Stimulated activated CD8-positive, alpha-beta memory T cell treated with anti-CD3 and anti-CD28 coated beads, Interleukin-4, amount 100 ng/mL, for 24 hours (primary cell): Measurements from ENCODE around the gene TMEM63A.

Source experiments
- DNase-seq: peaks from one replicate; pipeline ENCODE4 v3.0.0-alpha.2; 2020; ENCODE audit warnings: low read depth

TMEM63A gene

GRCh38 chr1:225885336-225885735 lies 3.2 kb upstream of the TMEM63A start:
- DNase-seq, result no peak

- no peak for DNase-seq
Observed at GRCh38 chr1:225883616-225884265, 1.6 kb upstream of the TMEM63A start.

- DNase-seq, result no peak
Observed at GRCh38 chr1:225882694-225883615, 775 bp upstream of the TMEM63A start.

DNA sequence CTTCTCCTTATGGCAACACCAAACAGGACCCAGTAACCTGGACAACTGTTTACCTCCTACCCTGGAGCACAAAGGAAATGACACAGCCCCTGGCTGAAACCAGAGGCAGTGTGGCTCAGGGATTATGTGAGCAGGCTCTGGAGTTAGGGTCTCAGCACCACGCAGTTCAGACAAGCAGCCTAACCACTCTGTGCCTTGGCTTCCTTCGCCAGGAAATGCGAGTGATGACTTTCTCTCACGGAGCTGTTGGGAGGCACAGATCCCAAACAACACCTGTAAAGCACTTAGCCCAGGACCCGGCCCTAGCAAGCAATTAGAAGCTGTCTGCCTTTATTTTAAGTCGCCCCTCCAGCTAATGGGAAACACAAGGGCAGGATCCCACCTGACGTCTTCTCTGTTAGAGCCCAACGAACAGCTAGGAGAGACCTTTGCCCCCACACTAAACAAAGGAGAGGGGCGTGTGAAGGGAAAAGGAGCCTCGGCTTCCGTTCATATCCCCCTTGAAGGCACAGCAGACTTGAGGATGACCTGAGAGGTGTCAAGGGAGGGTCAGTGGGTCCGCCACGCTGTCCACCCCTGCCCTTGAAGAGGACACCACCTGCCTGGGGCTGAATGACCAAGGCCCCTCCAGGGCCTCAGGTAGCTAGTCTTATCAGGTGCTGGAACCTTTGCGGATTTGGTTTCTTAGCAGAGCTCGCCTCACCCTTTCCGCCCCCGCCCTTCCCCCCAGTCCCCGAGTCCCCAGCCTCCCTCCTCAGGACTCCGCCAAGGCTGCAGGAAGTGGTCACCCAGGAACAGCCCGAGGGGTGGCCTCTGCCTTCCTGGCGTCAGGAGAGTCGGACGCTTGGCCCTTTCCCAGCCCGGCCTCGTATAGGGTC lies 860 bp downstream of the TMEM63A start:
- DNase-seq, result no peak

DNA sequence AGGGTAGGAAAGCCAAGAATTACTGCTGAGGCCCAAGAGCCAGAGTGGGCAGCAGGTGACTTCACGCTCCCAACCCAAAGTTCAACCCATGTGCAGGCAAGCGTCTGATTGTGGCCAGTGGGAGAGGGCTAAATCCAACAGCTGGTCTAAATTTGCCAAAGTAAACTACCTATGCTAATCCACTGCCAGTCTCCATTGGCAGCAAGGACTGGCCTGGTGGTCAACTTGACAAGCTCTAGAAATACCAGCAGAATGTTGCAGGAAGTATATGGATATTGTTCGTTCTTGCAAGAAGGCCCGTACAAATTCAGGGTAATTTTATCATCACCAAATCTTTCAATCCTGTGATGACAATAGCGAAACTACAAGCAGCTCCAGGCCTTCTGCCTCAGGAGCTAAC lies 1.5 kb downstream of the TMEM63A start:
- DNase-seq, result no peak

DNA sequence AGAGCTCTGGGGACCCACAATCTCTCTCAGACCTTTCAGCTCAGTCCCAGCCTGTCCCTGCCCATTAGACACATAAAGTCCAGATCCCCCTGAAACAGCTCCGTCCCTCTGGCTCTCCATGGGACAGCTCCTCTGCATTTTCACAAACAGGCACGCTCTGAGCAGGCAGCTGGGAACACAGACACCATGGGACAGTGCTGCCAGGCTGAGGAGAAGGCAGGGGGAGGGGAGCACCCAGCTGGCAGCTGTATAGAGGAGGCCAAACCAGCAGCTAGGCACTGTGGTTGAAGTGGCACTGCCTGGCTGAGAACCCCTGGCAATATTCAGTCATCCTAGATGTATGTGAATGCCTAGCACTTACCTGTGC lies 2.0 kb downstream of the TMEM63A start:
- no peak for DNase-seq

DNA sequence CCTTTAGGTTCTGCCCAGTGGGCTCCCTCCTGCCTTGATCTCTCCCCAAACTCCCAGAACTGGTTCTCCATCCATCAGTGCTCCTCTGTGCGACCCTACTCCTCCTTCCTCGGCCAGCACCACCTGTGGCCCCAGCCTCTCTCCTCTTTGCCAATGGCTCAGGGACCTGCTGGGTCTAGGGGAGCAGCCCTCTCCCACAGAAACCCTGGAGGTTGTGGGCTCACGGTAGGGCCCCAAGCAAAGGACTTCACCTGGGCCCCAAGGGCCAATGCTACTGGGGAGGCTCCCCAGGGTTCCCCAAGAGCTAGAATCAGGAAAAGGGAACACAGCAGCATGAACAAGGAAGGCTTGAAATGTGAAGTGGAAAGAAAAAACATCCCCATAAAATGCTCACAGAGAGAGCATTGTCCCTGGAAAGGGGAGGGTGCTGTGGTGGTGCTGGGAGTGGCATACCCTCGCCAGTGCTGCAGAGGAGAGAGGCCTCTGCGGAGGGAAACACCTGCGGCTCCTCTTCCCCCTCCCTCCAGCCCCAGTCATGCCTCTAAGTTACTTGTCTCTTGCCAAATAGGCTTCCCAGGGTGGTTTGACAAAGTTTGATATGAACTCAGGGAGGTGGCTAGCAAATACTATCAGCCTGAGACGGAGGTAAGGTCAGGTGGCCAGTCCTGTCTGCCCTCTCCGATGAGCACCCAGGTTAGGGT lies 2.5 kb downstream of the TMEM63A start:
- DNase-seq, result no peak

- DNase-seq, result no peak
Observed at GRCh38 chr1:225878282-225878681, 3.9 kb downstream of the TMEM63A start.

- no peak for DNase-seq
Observed at GRCh38 chr1:225877580-225877979, 4.6 kb downstream of the TMEM63A start.

DNA sequence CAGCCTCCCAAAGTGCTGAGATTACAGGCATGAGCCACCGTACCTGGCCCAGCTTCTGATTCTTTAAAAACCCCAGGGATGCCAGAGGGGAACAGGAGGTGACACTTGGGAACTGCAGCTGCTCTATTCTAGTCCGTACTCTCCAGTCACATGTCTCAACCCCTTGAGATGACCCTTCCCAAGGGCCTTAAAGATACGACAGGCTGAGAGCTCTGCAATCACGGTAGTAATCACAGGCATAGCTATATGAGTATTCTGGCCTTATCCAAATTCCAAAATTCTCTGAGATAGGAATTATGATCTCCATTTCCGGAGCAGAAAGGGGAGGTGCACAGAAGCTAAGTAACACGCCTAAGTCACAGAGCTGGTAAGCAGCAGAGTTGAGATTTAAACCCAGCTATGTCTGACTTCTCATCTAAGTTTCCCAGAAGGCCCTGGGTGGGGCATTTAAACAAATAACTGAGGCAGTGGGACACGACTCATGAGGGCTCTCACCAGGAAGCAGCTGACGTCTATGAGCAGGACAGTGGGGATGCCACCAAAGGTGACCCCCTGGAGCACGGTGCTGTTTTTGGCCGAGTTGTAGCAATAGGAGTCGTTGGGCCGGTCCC lies 5.2 kb downstream of the TMEM63A start:
- no peak for DNase-seq

GRCh38 chr1:225875044-225875815 lies 7.0 kb downstream of the TMEM63A start:
- no peak for DNase-seq

- no peak for DNase-seq
Observed at GRCh38 chr1:225874431-225874830, 7.7 kb downstream of the TMEM63A start.

GRCh38 chr1:225873281-225873850 lies 8.8 kb downstream of the TMEM63A start:
- no peak for DNase-seq

DNA sequence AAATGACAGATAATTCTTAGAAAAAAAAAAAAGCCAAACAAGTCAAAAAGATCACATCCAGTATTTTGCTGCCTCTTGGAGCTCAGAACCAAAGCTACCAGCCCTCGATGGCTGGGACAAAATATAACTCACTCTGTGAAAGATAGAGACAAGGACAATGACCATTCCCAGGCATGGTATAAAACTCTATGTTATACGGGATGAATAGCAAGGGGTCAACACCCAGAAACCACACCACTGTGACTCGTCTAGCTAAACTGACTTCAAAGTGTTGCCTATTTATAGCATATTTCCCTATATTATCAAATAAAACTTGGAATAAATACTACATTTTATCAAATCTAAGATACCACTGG lies 10.1 kb downstream of the TMEM63A start:
- no peak for DNase-seq

DNA sequence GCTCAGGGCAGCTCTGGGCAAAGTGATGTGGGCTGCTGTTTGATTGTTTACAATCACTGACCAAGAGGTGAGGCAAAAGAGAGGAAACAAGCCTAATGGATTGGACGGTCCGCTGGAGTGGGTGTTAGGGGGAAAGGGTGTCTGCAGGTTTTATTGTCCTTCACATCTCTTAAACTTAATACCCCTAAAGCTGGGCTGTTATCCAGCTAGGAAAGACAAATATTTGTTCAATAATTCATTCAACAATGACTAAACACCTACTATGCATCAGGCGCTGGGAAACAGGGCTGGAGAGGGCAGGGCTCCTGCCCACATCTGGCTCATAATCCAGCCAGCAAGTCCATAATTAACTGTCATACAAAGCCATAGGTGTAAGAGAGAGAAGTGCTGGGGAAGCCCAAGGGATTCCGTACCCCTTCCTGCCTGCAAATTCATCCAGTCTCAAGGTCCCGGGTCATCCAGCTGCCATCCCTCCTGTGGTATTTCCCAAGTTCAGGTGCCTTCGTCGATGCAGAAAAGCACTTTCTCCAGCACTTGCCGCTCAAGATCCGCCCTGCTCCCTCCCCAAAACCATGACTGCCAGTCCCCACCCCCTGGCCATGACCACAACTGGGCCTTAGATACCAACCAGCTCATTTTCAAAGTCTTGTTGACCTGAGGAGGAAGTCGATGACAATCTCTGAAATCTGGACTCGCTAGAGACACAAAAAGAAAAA lies 10.7 kb downstream of the TMEM63A start:
- no peak for DNase-seq

DNA sequence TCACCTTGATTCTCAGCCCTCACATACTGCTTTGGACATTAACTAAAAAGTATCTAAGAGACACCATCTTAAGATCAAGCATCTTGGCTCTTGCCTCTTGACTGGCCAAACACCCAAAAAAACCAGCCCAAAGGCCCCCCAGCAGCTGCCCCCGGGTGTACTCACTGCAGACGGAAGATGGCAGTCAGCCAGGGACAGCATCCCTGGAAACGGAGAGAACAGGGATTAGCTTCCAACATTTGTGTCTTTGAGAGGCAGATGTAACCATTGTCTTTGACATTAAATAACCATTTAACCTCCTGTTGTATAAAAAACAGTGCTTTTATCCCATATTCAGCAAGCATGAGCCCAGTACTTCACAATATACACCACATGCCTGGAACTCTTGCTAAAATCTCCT lies 11.3 kb downstream of the TMEM63A start:
- no peak for DNase-seq

GRCh38 chr1:225868631-225869330 lies 13.4 kb downstream of the TMEM63A start:
- no peak for DNase-seq

- no peak for DNase-seq
Observed at GRCh38 chr1:225866981-225867380, 15.2 kb downstream of the TMEM63A start.
